ENCODE data around the gene WFIKKN1. TPM values are rescaled to one million over a fixed set of nuclear protein-coding genes. Genes with fewer than 3 reads are reported as not detected.

WFIKKN1 gene
- polyA plus RNA-seq, 1 donor = 0.76 TPM

GRCh38 chr16:637081-638018, 6.6 kb downstream of the WFIKKN1 start:
- DNase-seq (ENCODE audit: low read depth) = no peak

- no peak for DNase-seq (ENCODE audit: low read depth)
Observed at GRCh38 chr16:638034-638543, 7.3 kb downstream of the WFIKKN1 start.

GRCh38 chr16:638836-639235, 8.1 kb downstream of the WFIKKN1 start:
- no peak for DNase-seq (ENCODE audit: low read depth)

GRCh38 chr16:640614-641013, 9.8 kb downstream of the WFIKKN1 start:
- DNase-seq (ENCODE audit: low read depth) = no peak

GRCh38 chr16:641326-642188, 10.8 kb downstream of the WFIKKN1 start, which contains the start of gene MCRIP2:
MCRIP2 (plus strand) TSS chr16:641828; CDS start chr16:641992, 164 bp downstream.
- no peak for DNase-seq (ENCODE audit: low read depth)

- no peak for DNase-seq (ENCODE audit: low read depth)
Observed at GRCh38 chr16:642189-643049, 11.6 kb downstream of the WFIKKN1 start.

- no peak for DNase-seq (ENCODE audit: low read depth)
Observed at GRCh38 chr16:643050-643368, 12.2 kb downstream of the WFIKKN1 start.

- DNase-seq (ENCODE audit: low read depth) = no peak
Observed at GRCh38 chr16:644556-644955, 13.8 kb downstream of the WFIKKN1 start.

- DNase-seq (ENCODE audit: low read depth) = no peak
Observed at GRCh38 chr16:645852-646678, 15.3 kb downstream of the WFIKKN1 start.

- DNase-seq (ENCODE audit: low read depth) = no peak
Observed at GRCh38 chr16:646679-647172, 15.9 kb downstream of the WFIKKN1 start.

- no peak for DNase-seq (ENCODE audit: low read depth)
Observed at GRCh38 chr16:647173-647902, 16.6 kb downstream of the WFIKKN1 start.

- DNase-seq (ENCODE audit: low read depth) = no peak
Observed at GRCh38 chr16:648071-648780, 17.4 kb downstream of the WFIKKN1 start.

GRCh38 chr16:648781-649589, 18.2 kb downstream of the WFIKKN1 start, which contains the start of gene WDR90:
WDR90 (plus strand) TSS chr16:649365; CDS start chr16:649417, 52 bp downstream.
- peak; percentile 78 for DNase-seq (ENCODE audit: low read depth)

GRCh38 chr16:649631-650030, 18.8 kb downstream of the WFIKKN1 start:
- DNase-seq (ENCODE audit: low read depth) = no peak

- DNase-seq (ENCODE audit: low read depth) = no peak
Observed at GRCh38 chr16:651844-652243, 21.1 kb downstream of the WFIKKN1 start.

- no peak for DNase-seq (ENCODE audit: low read depth)
Observed at GRCh38 chr16:652454-653305, 21.9 kb downstream of the WFIKKN1 start.

GRCh38 chr16:654034-654433, 23.2 kb downstream of the WFIKKN1 start:
- no peak for DNase-seq (ENCODE audit: low read depth)

All from forelimb muscle (tissue), 1 donor.